Stimulated activated CD4-positive, alpha-beta T cell treated with anti-CD3 and anti-CD28 coated beads, Interleukin-2, amount 100 ng/mL, for 4 hours (primary cell): ENCODE measurements around the gene FMOD.
"Not testable (repeated sequence)": the region's sequence is repeated elsewhere in the genome, so short reads cannot be mapped to it uniquely, and the experiment has no call there.

Source experiments
- DNase-seq: peaks from one replicate; pipeline ENCODE4 v3.0.0-alpha.2; 2020; ENCODE audit warnings: low read depth

FMOD gene

DNA sequence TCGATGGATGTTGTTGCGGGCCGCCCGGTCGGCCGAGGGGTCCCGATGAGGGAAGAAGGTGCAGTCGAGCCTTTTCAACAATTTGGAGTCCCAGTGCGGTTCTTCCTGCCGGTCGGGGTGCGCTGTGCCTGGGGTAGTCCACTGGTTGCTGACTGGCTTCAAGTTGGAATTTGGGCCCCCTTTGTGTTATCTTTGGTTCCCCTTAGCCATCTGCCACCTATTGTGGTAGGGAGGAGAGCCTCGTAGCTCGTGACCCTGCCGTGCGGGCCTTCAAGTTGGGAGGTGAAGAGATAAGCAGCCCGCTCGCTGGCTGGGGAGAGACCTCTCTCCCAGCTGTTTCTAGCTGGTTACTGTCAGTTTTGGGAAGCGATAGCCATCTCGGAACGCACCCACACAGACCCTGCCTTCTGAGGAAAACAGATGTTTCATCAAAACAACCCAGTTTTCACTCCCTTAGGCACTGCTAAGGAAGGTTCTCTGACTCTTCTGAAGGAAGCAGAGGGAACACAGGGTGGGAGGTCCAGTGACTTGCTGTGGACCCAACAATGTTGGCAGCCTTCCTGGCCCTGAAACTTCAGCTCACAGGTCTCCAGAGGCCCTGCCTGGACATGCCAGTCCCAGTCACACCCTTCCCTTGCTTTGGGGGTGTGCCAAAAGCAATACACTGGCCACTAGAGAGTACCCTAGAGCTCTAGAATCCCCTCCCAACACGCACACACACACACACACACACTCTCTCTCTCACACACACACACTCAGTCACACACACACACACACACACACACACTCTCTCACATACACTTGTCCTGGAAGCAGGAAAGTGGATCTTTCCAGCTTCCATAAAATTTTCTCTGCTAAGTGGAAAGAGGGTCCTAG, 44.6 kb downstream of the FMOD start:
- DNase-seq: no peak

- no peak for DNase-seq
These were observed 45.2 kb downstream of the FMOD start for GRCh38 chr1:203305809-203306088.

GRCh38 chr1:203304919-203305808, 45.8 kb downstream of the FMOD start, which contains the start of gene BTG2:
BTG2 (plus strand) TSS chr1:203305519; CDS start chr1:203305607, 88 bp downstream.
- peak; percentile 89 for DNase-seq

DNA sequence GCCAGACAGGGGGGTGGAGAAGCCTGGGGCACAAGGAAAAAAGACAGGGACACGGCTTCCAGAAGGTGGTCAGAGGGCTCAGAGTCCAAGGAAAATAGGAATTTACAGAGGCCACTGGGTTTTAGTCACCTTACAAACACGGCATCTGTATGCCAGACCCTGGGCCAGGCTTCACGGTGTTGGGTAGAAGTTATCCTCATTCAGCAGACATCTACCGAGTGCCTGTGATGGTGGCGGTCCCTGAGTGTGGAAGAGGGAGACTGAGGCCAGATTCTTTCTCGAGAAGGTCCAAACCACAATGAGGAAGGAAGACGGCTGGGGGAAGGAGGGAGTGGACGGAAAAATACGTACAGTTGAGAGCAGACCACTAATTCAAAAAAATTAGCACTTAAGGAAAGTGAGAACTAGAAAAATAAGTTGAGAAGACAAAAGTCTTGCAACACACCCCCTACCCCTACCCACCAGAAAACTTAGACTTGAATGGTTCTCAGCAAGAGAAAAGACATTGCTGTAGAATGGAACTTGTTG, 46.5 kb downstream of the FMOD start:
- no peak for DNase-seq

GRCh38 chr1:203302894-203303293, 48.0 kb downstream of the FMOD start:
- no peak for DNase-seq

- no peak for DNase-seq
These were observed 48.5 kb downstream of the FMOD start for GRCh38 chr1:203302456-203302855.

DNA sequence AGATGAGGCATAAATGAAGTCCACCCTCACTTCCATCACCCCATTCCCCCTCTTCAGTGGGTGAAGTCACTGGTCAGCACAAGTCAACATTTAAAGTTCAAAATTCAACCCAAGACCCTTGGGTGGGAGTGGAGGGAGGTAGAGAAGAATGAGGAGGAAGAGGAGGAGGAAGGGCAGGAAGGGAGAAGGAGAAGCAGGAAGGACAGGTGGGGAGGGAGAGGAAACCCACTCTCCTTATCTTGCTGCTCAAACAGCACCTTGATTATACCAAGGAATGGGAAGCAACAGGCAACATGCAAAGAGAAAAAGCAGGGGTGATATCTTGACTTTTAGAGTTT, 49.6 kb downstream of the FMOD start:
- no peak for DNase-seq

- no peak for DNase-seq
These were observed 50.2 kb downstream of the FMOD start for GRCh38 chr1:203300441-203301330.

DNA sequence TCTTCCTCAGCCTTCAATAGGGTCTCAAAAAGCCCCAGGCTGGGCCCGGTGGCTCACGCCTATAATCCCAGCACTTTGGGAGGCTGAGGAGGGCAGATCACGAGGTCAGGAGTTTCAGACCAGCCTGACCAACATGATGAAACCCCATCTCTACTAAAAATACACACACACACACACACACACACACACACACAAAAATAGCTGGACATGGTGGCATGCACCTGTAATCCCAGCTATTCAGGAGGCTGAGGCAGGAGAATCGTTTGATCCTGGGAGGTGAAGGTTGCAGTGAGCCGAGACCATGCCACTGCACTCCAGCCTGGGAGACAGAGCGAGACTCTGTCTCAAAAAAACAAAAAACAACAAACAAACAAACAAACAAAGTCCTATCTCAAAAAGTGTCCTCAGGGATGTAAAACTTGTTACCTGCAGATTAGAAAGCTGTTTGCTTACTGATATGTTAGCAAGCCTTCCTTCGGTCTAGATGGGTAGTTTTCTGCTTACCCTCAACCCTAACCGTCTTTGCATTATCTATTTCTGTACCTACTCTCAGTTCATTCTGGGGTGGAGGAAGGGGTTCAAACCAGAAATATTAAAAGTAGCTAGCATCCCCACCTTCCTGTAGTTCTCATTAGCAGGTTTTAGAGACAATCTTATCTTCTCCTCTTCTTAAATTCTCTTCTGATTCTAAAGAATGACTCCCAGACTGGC, 51.0 kb downstream of the FMOD start:
- not testable (repeated sequence) for DNase-seq

DNA sequence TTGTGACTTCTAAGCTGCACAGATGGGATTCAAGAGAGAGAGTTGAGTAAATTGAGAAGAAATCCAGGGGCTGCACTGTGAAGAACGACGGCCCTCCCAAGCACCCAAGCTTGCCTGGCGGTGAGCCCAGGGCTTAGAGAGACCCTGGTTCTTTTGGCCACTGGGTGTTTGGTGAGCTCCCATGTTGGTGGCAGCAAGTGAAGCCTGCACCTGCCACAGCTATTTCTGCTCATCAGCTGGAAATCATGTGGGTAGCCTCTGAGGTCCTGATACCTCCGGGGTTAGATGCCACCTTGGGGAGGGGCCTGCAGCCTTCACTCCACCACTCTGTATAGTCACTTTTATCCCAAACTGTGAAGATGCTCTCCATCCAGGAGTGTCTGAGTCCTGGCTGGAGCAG, 51.8 kb downstream of the FMOD start:
- DNase-seq: no peak

- DNase-seq: no peak
These were observed 54.4 kb downstream of the FMOD start for GRCh38 chr1:203296460-203297073.

DNA sequence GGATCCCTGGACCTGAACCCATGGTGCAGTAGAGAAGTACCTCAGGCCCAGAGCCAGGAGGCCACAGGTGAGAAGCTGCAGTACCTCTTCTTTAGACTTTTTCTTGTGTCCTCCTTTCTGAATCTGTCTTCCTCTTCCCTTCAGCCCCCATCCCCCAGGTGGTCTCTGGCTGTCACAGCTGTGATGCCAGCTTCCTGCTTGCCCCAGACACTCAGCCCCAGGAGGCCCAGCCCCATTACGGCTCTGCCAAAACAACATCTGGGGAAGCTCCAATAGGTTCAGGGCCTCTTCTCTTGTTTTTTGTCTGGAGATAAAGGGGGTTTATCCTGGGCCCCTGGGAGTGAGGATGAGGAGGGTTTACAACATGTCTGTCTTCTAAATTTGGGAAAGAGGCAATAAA, 55.1 kb downstream of the FMOD start:
- no peak for DNase-seq

GRCh38 chr1:203291201-203292096, 59.5 kb downstream of the FMOD start:
- no peak for DNase-seq
